SU-DHL-6 (cell line): Measurements from ENCODE around the gene SETD5.

Source experiments
- H2AFZ ChIP-seq: fragments of 200-600 bp; sonication (generic); 2 replicates; pipeline ENCODE4 v1.6.1; 2014; ENCODE audit warnings: low read depth, mild to moderate bottlenecking, moderate library complexity, mixed read lengths, antibody characterized with exemption, low read length; ENCODE audit not compliant: severe bottlenecking
- H3F3A ChIP-seq: fragments of 200-600 bp; shearing (Covaris generic); 2 replicates; pipeline ENCODE4 v1.6.0; 2016; ENCODE audit warnings: antibody characterized with exemption, mild to moderate bottlenecking; ENCODE audit not compliant: insufficient read depth
- H3K27ac ChIP-seq: fragments of 200-600 bp; sonication (generic); 2 replicates; pipeline ENCODE4 v1.5.1; 2016; ENCODE audit warnings: low read depth, mild to moderate bottlenecking, low read length, moderate library complexity, mixed read lengths
- H3K27me3 ChIP-seq: fragments of 200-600 bp; sonication (generic), shearing (Covaris generic); 2 replicates; pipeline ENCODE4 v1.6.0; 2014; ENCODE audit warnings: mild to moderate bottlenecking, low read length
- H3K36me3 ChIP-seq: fragments of 200-600 bp; sonication (generic); 2 replicates; pipeline ENCODE4 v1.6.1; 2014; ENCODE audit warnings: mild to moderate bottlenecking, low read length, mixed read lengths
- H3K4me2 ChIP-seq: fragments of 300-600, 200-600 bp; shearing (Covaris generic), sonication (generic); 2 replicates; pipeline ENCODE4 v1.6.0; 2014; ENCODE audit warnings: low read length, low read depth, mild to moderate bottlenecking; ENCODE audit not compliant: poor library complexity, severe bottlenecking
- H3K4me3 ChIP-seq: fragments of 200-600 bp; sonication (generic); 2 replicates; pipeline ENCODE4 v1.5.1; 2014; ENCODE audit warnings: antibody characterized with exemption, low read length, mild to moderate bottlenecking, mixed read lengths; ENCODE audit not compliant: insufficient read depth, poor library complexity, severe bottlenecking
- H3K79me2 ChIP-seq: fragments of 200-600 bp; sonication (generic); 2 replicates; pipeline ENCODE4 v1.6.1; 2014; ENCODE audit warnings: mild to moderate bottlenecking, low read length, moderate library complexity; ENCODE audit not compliant: insufficient read depth
- H3K9ac ChIP-seq: fragments of 200-600 bp; sonication (generic); 2 replicates; pipeline ENCODE4 v1.7.0; 2014; ENCODE audit warnings: mild to moderate bottlenecking, low read length
- H3K9me2 ChIP-seq: fragments of 200-600 bp; sonication (generic); replicated peaks from 2 replicates; pipeline ENCODE4 v1.6.1; 2014; ENCODE audit warnings: low read length; ENCODE audit not compliant: insufficient read depth
- H3K9me3 ChIP-seq: fragments of 200-600 bp; sonication (generic); 2 replicates; pipeline ENCODE4 v1.6.1; 2014; ENCODE audit warnings: low read length, mixed read lengths; ENCODE audit not compliant: insufficient read depth
- H4K20me1 ChIP-seq: fragments of 200-600 bp; sonication (generic); 2 replicates; pipeline ENCODE4 v1.6.1; 2014; ENCODE audit warnings: low read depth, mild to moderate bottlenecking, antibody characterized with exemption, low read length, moderate library complexity, mixed read lengths
- CTCF ChIP-seq: fragments of 200-600 bp; sonication (generic); IDR thresholded peaks from one replicate; pipeline ENCODE4 v1.5.1; 2017; ENCODE audit warnings: antibody characterized with exemption, mild to moderate bottlenecking, low read length, moderate library complexity; ENCODE audit not compliant: insufficient read depth, poor library complexity, severe bottlenecking
- EZH2phosphoT487 ChIP-seq: fragments of 200-600 bp; sonication (generic), shearing (Covaris generic); conservative IDR thresholded peaks from 2 replicates; pipeline ENCODE4 v1.6.1; 2018; ENCODE audit warnings: mild to moderate bottlenecking, antibody characterized with exemption, low read length, moderate library complexity, mixed read lengths

Gene SETD5

GRCh38 chr3:9398700-9399336 lies 1.4 kb downstream of the SETD5 start:
- peaks cover 7% of the 10 kb centered on the region for H3F3A ChIP-seq
- no peak overlapping the region for H2AFZ ChIP-seq

GRCh38 chr3:9399337-9399703 lies 1.9 kb downstream of the SETD5 start:
- no peaks in the 10 kb centered on the region for H3K9me2 ChIP-seq

More at GRCh38 chr3:9398700-9399336, 1.4 kb downstream of the SETD5 start:
- Histone ChIP-seq H3K9me2 (no peaks in the 10 kb centered on the region), H3K27ac (peak overlapping the region; percentile 89), H3K9ac (peak overlapping the region; percentile 98), H3K4me2 (peak overlapping the region; percentile 89), H3K79me2 (peaks cover 91% of the 10 kb centered on the region), H3K9me3 (no peaks in the 10 kb centered on the region), H3K27me3 (no peaks in the 10 kb centered on the region), H3K4me3 (peak overlapping the region; percentile 97), H3K36me3 (peaks cover 15% of the 10 kb centered on the region; the same call in 1 of the 2 replicates), H4K20me1 (peaks cover 72% of the 10 kb centered on the region)
- TF ChIP-seq EZH2phosphoT487, result no peak
- TF ChIP-seq CTCF, result no peak

GRCh38 chr3:9399746-9400145 lies 2.3 kb downstream of the SETD5 start:
- Histone ChIP-seq H3K9ac (peak overlapping the region; percentile 98), H3K9me2 (no peaks in the 10 kb centered on the region), H3K4me3 (peak overlapping the region; percentile 97), H3K27ac (peak overlapping the region; percentile 89; the same call in 1 of the 2 replicates), H2AFZ (no peak overlapping the region), H3K79me2 (peaks cover 91% of the 10 kb centered on the region), H3K9me3 (no peaks in the 10 kb centered on the region), H4K20me1 (peaks cover 72% of the 10 kb centered on the region), H3K27me3 (no peaks in the 10 kb centered on the region), H3K4me2 (peak overlapping the region; percentile 89), H3K36me3 (peaks cover 7% of the 10 kb centered on the region; the same call in 1 of the 2 replicates), H3F3A (peaks cover 7% of the 10 kb centered on the region)
- no peak for TF ChIP-seq CTCF
- no peak for TF ChIP-seq EZH2phosphoT487

More at GRCh38 chr3:9399337-9399703, 1.9 kb downstream of the SETD5 start:
- no peaks in the 10 kb centered on the region for H3K9me3 ChIP-seq
- peaks cover 72% of the 10 kb centered on the region for H4K20me1 ChIP-seq
- peak overlapping the region; percentile 89; the same call in 1 of the 2 replicates for H3K27ac ChIP-seq
- H3K27me3 ChIP-seq, result no peaks in the 10 kb centered on the region
- H3K4me3 ChIP-seq, result peak overlapping the region; percentile 97
- H3K9ac ChIP-seq, result peak overlapping the region; percentile 98
- peaks cover 91% of the 10 kb centered on the region for H3K79me2 ChIP-seq
- no peak overlapping the region for H2AFZ ChIP-seq
- TF ChIP-seq CTCF, result no peak
- no peak for TF ChIP-seq EZH2phosphoT487
- H3F3A ChIP-seq, result peaks cover 7% of the 10 kb centered on the region
- H3K36me3 ChIP-seq, result peaks cover 11% of the 10 kb centered on the region; the same call in 1 of the 2 replicates
- H3K4me2 ChIP-seq, result peak overlapping the region; percentile 89
